VCaP (cell line): ENCODE results near the gene ERRFI1.

ENCODE experiments used
- H3K27ac ChIP-seq: fragments of 450-650 bp; 2 replicates; pipeline ENCODE4 v1.5.1; 2017
- TF ChIP-seq, protein P1 (sequence below): fragments of 450-650 bp; conservative IDR thresholded peaks from 2 replicates; pipeline ENCODE4 v1.5.1; 2017; ENCODE audit warnings: mild to moderate bottlenecking, moderate library complexity

Gene ERRFI1

DNA sequence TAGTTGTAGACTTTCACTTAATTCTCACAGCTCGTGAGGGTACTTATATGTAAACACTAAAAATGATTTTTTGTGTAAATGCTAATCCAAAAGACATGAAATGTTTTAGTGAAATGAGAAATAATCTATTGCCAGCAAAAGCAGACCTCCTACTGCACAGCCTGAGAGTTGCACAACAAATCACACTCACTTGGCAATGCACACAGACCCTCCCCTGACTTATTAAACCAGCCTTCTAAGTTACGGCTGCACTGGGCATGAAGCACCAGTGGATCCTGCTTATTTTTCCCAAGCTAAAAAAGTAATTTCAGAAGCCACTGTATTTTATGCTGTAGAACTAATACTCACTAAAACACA is 10.3 kb downstream of the ERRFI1 start:
- TF ChIP-seq, protein P1, sequence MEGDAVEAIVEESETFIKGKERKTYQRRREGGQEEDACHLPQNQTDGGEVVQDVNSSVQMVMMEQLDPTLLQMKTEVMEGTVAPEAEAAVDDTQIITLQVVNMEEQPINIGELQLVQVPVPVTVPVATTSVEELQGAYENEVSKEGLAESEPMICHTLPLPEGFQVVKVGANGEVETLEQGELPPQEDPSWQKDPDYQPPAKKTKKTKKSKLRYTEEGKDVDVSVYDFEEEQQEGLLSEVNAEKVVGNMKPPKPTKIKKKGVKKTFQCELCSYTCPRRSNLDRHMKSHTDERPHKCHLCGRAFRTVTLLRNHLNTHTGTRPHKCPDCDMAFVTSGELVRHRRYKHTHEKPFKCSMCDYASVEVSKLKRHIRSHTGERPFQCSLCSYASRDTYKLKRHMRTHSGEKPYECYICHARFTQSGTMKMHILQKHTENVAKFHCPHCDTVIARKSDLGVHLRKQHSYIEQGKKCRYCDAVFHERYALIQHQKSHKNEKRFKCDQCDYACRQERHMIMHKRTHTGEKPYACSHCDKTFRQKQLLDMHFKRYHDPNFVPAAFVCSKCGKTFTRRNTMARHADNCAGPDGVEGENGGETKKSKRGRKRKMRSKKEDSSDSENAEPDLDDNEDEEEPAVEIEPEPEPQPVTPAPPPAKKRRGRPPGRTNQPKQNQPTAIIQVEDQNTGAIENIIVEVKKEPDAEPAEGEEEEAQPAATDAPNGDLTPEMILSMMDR = no peak
- H3K27ac ChIP-seq = peak overlapping the region; percentile 80

DNA sequence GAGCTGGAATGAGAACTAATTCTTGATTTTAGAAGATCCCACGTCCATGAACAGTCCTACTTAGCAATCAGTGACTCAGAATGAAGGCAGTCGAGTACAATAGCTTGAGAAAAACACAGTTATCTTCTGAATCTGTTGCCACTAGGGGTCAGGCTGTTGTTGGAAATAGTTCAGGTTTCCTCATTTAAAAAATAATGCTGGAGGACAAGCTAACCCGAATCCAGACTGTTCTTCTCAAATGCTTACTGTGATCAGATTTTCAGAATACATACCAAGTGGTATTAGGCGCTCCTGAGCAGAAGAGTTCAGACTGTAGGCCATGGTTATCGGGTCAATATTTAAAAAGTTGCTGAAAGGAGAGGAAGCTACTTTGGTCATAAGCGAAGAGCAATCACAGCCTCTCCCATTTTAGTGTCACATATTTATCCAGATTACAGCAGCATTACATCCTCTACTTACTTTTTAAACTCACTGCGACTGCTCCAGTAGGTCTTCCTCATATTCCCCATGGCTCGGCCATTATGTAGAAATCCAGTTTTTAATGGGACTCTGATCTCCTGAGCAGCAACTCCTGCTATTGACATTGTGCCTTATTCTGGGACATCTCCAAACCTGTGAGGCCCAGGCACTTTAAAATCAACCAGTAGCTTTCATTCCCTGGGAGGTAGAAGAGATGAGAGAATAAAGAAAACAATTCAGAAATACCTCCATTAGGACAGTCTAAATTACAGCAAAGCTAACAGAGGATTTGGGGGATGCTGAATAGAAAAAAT is 10.9 kb downstream of the ERRFI1 start:
- TF ChIP-seq, protein P1 = peak; percentile 85
- peak overlapping the region; percentile 80 for H3K27ac ChIP-seq

DNA sequence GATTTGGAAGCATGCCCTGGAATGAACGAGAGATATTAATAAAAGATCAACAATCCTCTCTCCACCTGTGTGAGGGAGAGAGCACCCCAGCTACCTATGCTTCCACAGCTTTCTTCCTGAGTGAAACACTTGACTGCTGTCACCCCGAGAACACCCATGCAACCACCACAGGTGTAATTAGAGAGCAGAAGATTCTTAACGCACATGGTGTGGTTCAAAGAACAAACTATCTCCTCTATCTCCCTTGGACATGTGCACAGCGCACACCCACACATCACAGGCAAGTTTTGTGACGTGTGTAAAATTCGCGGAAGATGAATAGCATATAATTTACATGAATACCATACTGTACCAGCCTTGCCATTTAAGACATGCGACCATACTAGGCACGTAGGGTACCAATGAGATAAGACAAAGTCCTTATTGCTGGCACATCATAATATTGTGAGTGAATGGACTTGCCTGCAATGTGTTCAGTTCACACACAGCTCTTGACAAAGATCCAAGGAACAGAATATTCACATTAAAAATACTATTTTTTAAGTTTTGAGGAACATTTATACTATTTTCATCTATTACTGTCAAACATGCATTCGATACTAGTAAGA is 11.6 kb downstream of the ERRFI1 start:
- peak overlapping the region; percentile 80 for H3K27ac ChIP-seq
- TF ChIP-seq, protein P1 = no peak

DNA sequence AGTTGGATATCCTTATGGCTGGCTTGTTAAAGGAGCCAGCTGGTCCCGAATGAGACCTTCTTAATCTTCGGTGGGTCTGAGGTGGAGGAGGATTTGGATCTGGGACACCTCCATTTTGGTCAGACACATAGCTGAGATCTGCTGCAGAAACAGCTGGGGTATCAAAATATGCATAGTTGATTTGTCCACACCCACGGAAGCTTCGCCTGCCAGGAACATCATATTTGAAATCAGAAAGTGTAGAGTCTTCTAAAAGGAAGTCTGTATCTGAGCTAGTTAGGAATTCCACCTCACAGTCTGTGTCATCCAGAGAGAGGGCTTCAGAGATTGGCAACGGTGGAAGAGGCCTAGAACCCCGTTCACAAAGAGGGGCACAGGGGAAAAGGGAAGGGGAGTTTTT is 12.3 kb downstream of the ERRFI1 start:
- TF ChIP-seq, protein P1 = no peak

DNA sequence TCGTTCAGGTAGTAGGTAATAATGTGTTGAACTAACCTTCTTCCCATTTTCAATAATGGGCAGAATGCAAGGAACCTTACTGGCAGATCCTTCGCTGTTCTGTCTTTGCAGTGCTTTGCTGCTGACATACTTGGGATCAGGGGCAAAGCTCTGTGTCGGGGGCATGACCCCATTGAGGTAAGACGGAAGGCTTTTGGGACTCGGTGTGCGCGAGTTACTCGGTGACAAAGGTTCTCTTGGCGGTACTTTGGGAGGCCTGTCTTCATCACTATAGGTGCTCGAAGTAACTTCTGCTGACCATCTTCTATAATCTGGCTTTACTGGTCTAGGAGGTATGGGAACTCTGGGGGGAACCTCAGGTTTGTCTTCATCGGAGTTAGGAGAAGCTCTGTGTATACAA is 12.7 kb downstream of the ERRFI1 start:
- H3K27ac ChIP-seq = no peak overlapping the region
- TF ChIP-seq, protein P1 = no peak

More for the DNA sequence above, 12.3 kb downstream of the ERRFI1 start:
- no peak overlapping the region; the same call in 1 of the 2 replicates for H3K27ac ChIP-seq

DNA sequence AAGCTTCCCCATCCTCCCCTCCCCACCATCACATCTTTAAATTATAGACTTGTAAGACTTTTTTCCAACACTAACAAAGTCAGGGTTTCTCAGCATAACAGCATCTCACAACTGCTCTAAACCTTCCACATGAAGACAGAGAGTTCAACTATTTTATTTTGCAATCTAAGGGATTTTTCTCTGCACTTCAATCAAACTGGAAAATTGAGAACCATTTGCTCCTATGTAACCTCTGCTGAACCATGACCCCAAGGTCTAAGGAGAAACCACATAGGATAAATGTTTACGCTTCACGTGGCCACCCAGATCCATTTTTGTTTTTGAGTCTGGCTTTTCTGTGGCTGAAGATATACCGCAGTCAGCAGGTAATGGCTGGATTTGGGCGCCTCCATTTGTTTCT is 13.2 kb downstream of the ERRFI1 start:
- H3K27ac ChIP-seq = no peak overlapping the region

More for the DNA sequence above, 13.2 kb downstream of the ERRFI1 start:
- TF ChIP-seq, protein P1 = no peak
